ENCODE data around the gene MGAT3.

MGAT3 gene

GRCh38 chr22:39450258-39450955 is 6.4 kb upstream of the MGAT3 start:
- no peak for DNase-seq (ENCODE audit: low read depth)

- no peak for DNase-seq (ENCODE audit: low read depth)
Measured at GRCh38 chr22:39452740-39453040, 4.1 kb upstream of the MGAT3 start.

GRCh38 chr22:39453765-39454378 is 2.9 kb upstream of the MGAT3 start:
- DNase-seq (ENCODE audit: low read depth) = no peak

GRCh38 chr22:39454385-39454871 is 2.4 kb upstream of the MGAT3 start:
- DNase-seq (ENCODE audit: low read depth) = no peak

- no peak for DNase-seq (ENCODE audit: low read depth)
Measured at GRCh38 chr22:39457198-39457555, 365 bp downstream of the MGAT3 start.

GRCh38 chr22:39457556-39458443 is 988 bp downstream of the MGAT3 start:
- no peak for DNase-seq (ENCODE audit: low read depth)

GRCh38 chr22:39458444-39459083 is 1.8 kb downstream of the MGAT3 start:
- DNase-seq (ENCODE audit: low read depth) = no peak

GRCh38 chr22:39459681-39460080 is 2.9 kb downstream of the MGAT3 start:
- no peak for DNase-seq (ENCODE audit: low read depth)

- DNase-seq (ENCODE audit: low read depth) = no peak
Measured at GRCh38 chr22:39462443-39463221, 5.8 kb downstream of the MGAT3 start.

- DNase-seq (ENCODE audit: low read depth) = no peak
Measured at GRCh38 chr22:39463277-39463676, 6.5 kb downstream of the MGAT3 start.

GRCh38 chr22:39463931-39464390 is 7.1 kb downstream of the MGAT3 start:
- no peak for DNase-seq (ENCODE audit: low read depth)

GRCh38 chr22:39466228-39467006 is 9.6 kb downstream of the MGAT3 start:
- no peak for DNase-seq (ENCODE audit: low read depth)

- no peak for DNase-seq (ENCODE audit: low read depth)
Measured at GRCh38 chr22:39467390-39467895, 10.6 kb downstream of the MGAT3 start.

- no peak for DNase-seq (ENCODE audit: low read depth)
Measured at GRCh38 chr22:39468487-39469325, 11.9 kb downstream of the MGAT3 start.

- no peak for DNase-seq (ENCODE audit: low read depth)
Measured at GRCh38 chr22:39469326-39469680, 12.5 kb downstream of the MGAT3 start.

- no peak for DNase-seq (ENCODE audit: low read depth)
Measured at GRCh38 chr22:39469681-39470450, 13.1 kb downstream of the MGAT3 start.

- DNase-seq (ENCODE audit: low read depth) = no peak
Measured at GRCh38 chr22:39470451-39471291, 13.9 kb downstream of the MGAT3 start.
